Panc1 (cell line): ENCODE data around the gene C20orf204. TPM values are rescaled to one million over a fixed set of nuclear protein-coding genes. Genes with fewer than 3 reads are reported as not detected.

ENCODE experiments used
- ATAC-seq: fragments of 200-7000 bp; cut with Tn5 transposase; 2 replicates; pipeline ENCODE4 v1.9.1; 2020; ENCODE audit warnings: mild to moderate bottlenecking, moderate library complexity
- BruUV-seq: library from RNA; stranded (reverse); fragments of 400-500 nt; replicated peaks from 2 replicates; lab custom pipeline; 2021; lab: Mats Ljungman, UMichigan
- CTCF ChIA-PET: fragments of 300-600 bp; sonication (Branson Sonifier 250); formaldehyde crosslinking; loops from one replicate; lab custom pipeline; 2022; ENCODE audit warnings: antibody characterized with exemption; lab: Charles Lee
- POLR2A ChIA-PET: fragments of 300-600 bp; sonication (Branson Sonifier 250); formaldehyde crosslinking; loops from one replicate; lab custom pipeline; 2022; ENCODE audit warnings: antibody characterized with exemption; lab: Charles Lee
- DNase-seq: peaks from one replicate; pipeline ENCODE4 v3.0.0-alpha.2; 2010; ENCODE audit warnings: low read depth, low spot score
- H3K27ac ChIP-seq: 2 replicates; pipeline ENCODE4 v1.5.1; 2011; ENCODE audit warnings: mild to moderate bottlenecking, low read length, inconsistent platforms
- H3K27me3 ChIP-seq: fragments of 200-500 bp; sonication (Bioruptor generic); 2 replicates; pipeline ENCODE4 v1.6.0; 2014; ENCODE audit warnings: low read length, inconsistent platforms; ENCODE audit not compliant: control insufficient read depth, insufficient read depth
- H3K36me3 ChIP-seq: fragments of 200-500 bp; sonication (Bioruptor generic); 2 replicates; pipeline ENCODE4 v1.5.1; 2014; ENCODE audit warnings: inconsistent platforms, mild to moderate bottlenecking, low read length, moderate library complexity; ENCODE audit not compliant: control insufficient read depth, insufficient read depth
- H3K4me1 ChIP-seq: 2 replicates; pipeline ENCODE4 v1.5.1; 2011; ENCODE audit warnings: inconsistent platforms, mild to moderate bottlenecking, low read length, moderate library complexity; ENCODE audit not compliant: control insufficient read depth, insufficient read depth
- H3K4me3 ChIP-seq, 2 experiments: 2 replicates each; pipeline ENCODE4 v1.5.1; 2011 to 2012; ENCODE audit warnings: low read depth in 2 of 2, low read length in 2 of 2, mild to moderate bottlenecking in 2 of 2, inconsistent platforms in 1 of 2, moderate library complexity in 1 of 2
- H3K9me3 ChIP-seq: fragments of 200-500 bp; sonication (Bioruptor generic); 2 replicates; pipeline ENCODE4 v1.5.1; 2014; ENCODE audit warnings: low read depth, mild to moderate bottlenecking, inconsistent platforms, low read length, moderate library complexity; ENCODE audit not compliant: control insufficient read depth, insufficient read depth
- POLR2AphosphoS5 ChIP-seq: IDR thresholded peaks from 2 replicates; pipeline ENCODE4 v1.6.1; 2012; ENCODE audit warnings: mild to moderate bottlenecking, low read depth, low read length, moderate library complexity
- SIN3A ChIP-seq: IDR thresholded peaks from 2 replicates; pipeline ENCODE4 v1.6.1; 2012; ENCODE audit warnings: low read depth, mild to moderate bottlenecking, low read length, moderate library complexity, borderline replicate concordance; ENCODE audit not compliant: insufficient read depth
- TCF7L2 ChIP-seq: IDR thresholded peaks from 2 replicates; pipeline ENCODE4 v1.6.1; 2011; ENCODE audit warnings: mild to moderate bottlenecking, low read depth, low read length, inconsistent platforms
- in situ Hi-C: cut with HindIII; loops from 2 replicates; pipeline ENCODE4 v1.10.0; 2016; ENCODE audit warnings: low sequenced_read_pairs, low pct_unique_long_range_greater_than_20kb
- intact Hi-C: fragments of 100-400 bp; cut with micrococcal nuclease; formaldehyde crosslinking; loops from one replicate; pipeline ENCODE4 v1.10.0; 2022; ENCODE audit not compliant: unreplicated experiment
- total RNA-seq: library from RNA; stranded (reverse); gene quantifications from one replicate; pipeline ENCODE4 v1.2.1, GENCODE V29; 2021; ENCODE audit not compliant: unreplicated experiment
- TF ChIP-seq, protein P1 (sequence below): fragments of 450-650 bp; IDR thresholded peaks from 2 replicates; pipeline ENCODE4 v1.5.1; 2017; ENCODE audit warnings: mild to moderate bottlenecking
- TF ChIP-seq, protein P2 (sequence below), 2 experiments: IDR thresholded peaks; 2 replicates each; pipeline ENCODE4 v1.6.1; 2011 to 2012; ENCODE audit warnings: low read depth in 2 of 2, control low read depth in 1 of 2, low read length in 1 of 2, mild to moderate bottlenecking in 1 of 2, moderate library complexity in 1 of 2; ENCODE audit not compliant: insufficient read depth in 1 of 2

The C20orf204 gene
- total RNA-seq, 1 experiment from 2014 or later: 1.9 TPM

GRCh38 chr20:64015635-64016034 is 20.3 kb upstream of the C20orf204 start:
- POLR2A ChIA-PET: no interaction called here
- no peak overlapping the region for H3K4me3 ChIP-seq
- peaks cover 16% of the 10 kb centered on the region for H3K36me3 ChIP-seq
- DNase-seq (no peak), ATAC-seq (no peak)
- H3K27me3 ChIP-seq: no peaks in the 10 kb centered on the region
- no peaks in the 10 kb centered on the region for H3K9me3 ChIP-seq
- H3K27ac ChIP-seq: no peak overlapping the region
- TF ChIP-seq, protein P1, sequence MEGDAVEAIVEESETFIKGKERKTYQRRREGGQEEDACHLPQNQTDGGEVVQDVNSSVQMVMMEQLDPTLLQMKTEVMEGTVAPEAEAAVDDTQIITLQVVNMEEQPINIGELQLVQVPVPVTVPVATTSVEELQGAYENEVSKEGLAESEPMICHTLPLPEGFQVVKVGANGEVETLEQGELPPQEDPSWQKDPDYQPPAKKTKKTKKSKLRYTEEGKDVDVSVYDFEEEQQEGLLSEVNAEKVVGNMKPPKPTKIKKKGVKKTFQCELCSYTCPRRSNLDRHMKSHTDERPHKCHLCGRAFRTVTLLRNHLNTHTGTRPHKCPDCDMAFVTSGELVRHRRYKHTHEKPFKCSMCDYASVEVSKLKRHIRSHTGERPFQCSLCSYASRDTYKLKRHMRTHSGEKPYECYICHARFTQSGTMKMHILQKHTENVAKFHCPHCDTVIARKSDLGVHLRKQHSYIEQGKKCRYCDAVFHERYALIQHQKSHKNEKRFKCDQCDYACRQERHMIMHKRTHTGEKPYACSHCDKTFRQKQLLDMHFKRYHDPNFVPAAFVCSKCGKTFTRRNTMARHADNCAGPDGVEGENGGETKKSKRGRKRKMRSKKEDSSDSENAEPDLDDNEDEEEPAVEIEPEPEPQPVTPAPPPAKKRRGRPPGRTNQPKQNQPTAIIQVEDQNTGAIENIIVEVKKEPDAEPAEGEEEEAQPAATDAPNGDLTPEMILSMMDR: no peak
- TF ChIP-seq, protein P2, sequence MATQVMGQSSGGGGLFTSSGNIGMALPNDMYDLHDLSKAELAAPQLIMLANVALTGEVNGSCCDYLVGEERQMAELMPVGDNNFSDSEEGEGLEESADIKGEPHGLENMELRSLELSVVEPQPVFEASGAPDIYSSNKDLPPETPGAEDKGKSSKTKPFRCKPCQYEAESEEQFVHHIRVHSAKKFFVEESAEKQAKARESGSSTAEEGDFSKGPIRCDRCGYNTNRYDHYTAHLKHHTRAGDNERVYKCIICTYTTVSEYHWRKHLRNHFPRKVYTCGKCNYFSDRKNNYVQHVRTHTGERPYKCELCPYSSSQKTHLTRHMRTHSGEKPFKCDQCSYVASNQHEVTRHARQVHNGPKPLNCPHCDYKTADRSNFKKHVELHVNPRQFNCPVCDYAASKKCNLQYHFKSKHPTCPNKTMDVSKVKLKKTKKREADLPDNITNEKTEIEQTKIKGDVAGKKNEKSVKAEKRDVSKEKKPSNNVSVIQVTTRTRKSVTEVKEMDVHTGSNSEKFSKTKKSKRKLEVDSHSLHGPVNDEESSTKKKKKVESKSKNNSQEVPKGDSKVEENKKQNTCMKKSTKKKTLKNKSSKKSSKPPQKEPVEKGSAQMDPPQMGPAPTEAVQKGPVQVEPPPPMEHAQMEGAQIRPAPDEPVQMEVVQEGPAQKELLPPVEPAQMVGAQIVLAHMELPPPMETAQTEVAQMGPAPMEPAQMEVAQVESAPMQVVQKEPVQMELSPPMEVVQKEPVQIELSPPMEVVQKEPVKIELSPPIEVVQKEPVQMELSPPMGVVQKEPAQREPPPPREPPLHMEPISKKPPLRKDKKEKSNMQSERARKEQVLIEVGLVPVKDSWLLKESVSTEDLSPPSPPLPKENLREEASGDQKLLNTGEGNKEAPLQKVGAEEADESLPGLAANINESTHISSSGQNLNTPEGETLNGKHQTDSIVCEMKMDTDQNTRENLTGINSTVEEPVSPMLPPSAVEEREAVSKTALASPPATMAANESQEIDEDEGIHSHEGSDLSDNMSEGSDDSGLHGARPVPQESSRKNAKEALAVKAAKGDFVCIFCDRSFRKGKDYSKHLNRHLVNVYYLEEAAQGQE (IDR thresholded peaks at IDR 0.05; ENCODE audit: insufficient read depth in 1 of 2, low read depth in 2 of 2, low read length in 1 of 2): no peak
- no peak for TF ChIP-seq TCF7L2
- no peak for TF ChIP-seq SIN3A
- TF ChIP-seq POLR2AphosphoS5: no peak
- no TSS peak for BruUV-seq
- H3K4me1 ChIP-seq: no peaks in the 10 kb centered on the region
- CTCF ChIA-PET: no interaction called here
- intact Hi-C loops: no loop called here
- in situ Hi-C loops: no loop called here

- in situ Hi-C loops: no loop called here
- CTCF ChIA-PET: interaction anchor here (0.8 kb wide), 1 partner anchor 127 kb away, joined by 3 read pairs; no protein-coding TSS in a partner anchor
- ATAC-seq (no peak), DNase-seq (no peak)
- peaks cover 12% of the 10 kb centered on the region for H3K36me3 ChIP-seq
- H3K27ac ChIP-seq: no peak overlapping the region
- no TSS peak for BruUV-seq
- TF ChIP-seq SIN3A (no peak), POLR2AphosphoS5 (no peak), TCF7L2 (no peak)
- TF ChIP-seq, protein P1: no peak
- TF ChIP-seq, protein P2 (IDR thresholded peaks at IDR 0.05; ENCODE audit: insufficient read depth in 1 of 2, low read depth in 2 of 2, low read length in 1 of 2): no peak
- no peaks in the 10 kb centered on the region for H3K27me3 ChIP-seq
- no peaks in the 10 kb centered on the region for H3K9me3 ChIP-seq
- POLR2A ChIA-PET: no interaction called here
- intact Hi-C loops: no loop called here
- H3K4me3 ChIP-seq: no peak overlapping the region
- H3K4me1 ChIP-seq: no peaks in the 10 kb centered on the region
Measured at GRCh38 chr20:64021124-64021975, 14.6 kb upstream of the C20orf204 start.
